Measurements from ENCODE around the gene DLGAP1.

Gene DLGAP1

GRCh38 chr18:3649135-3649632, 805.9 kb downstream of the DLGAP1 start:
- 78 to 79% methylated on average over 6 of the region's 6 CpGs for WGBS, 2 experiments
- Histone ChIP-seq H3K4me1 (ENCODE audit: control insufficient read depth, insufficient read depth, low read length) (no peaks in the 10 kb centered on the region), H3K27me3 (ENCODE audit: control insufficient read depth, insufficient read depth, low read length, poor library complexity, severe bottlenecking) (no peaks in the 10 kb centered on the region), H3K27ac (ENCODE audit: insufficient read depth, low read depth, low read length, poor library complexity, severe bottlenecking) (no peak overlapping the region), H3K4me3 (ENCODE audit: insufficient read depth, low read depth, low read length) (no peak overlapping the region), H3K9me3 (ENCODE audit: control insufficient read depth, low read length) (no peaks in the 10 kb centered on the region), H3K36me3 (ENCODE audit: control insufficient read depth, insufficient read depth, low read length) (no peaks in the 10 kb centered on the region)

GRCh38 chr18:3648641-3649040, 806.5 kb downstream of the DLGAP1 start:
- H3K9me3 ChIP-seq (ENCODE audit: control insufficient read depth, low read length): no peaks in the 10 kb centered on the region
- WGBS, 2 experiments: 18 to 20% methylated on average over 2 of the region's 2 CpGs
- H3K27me3 ChIP-seq (ENCODE audit: control insufficient read depth, insufficient read depth, low read length, poor library complexity, severe bottlenecking): no peaks in the 10 kb centered on the region
- H3K36me3 ChIP-seq (ENCODE audit: control insufficient read depth, insufficient read depth, low read length): no peaks in the 10 kb centered on the region
- H3K4me3 ChIP-seq (ENCODE audit: insufficient read depth, low read depth, low read length): no peak overlapping the region
- no peaks in the 10 kb centered on the region for H3K4me1 ChIP-seq (ENCODE audit: control insufficient read depth, insufficient read depth, low read length)
- H3K27ac ChIP-seq (ENCODE audit: insufficient read depth, low read depth, low read length, poor library complexity, severe bottlenecking): no peak overlapping the region

- H3K36me3 ChIP-seq (ENCODE audit: control insufficient read depth, insufficient read depth, low read length): no peaks in the 10 kb centered on the region
- no peak overlapping the region for H3K27ac ChIP-seq (ENCODE audit: insufficient read depth, low read depth, low read length, poor library complexity, severe bottlenecking)
- 78 to 84% methylated on average over 6 of the region's 6 CpGs for WGBS, 2 experiments
- no peaks in the 10 kb centered on the region for H3K27me3 ChIP-seq (ENCODE audit: control insufficient read depth, insufficient read depth, low read length, poor library complexity, severe bottlenecking)
- no peaks in the 10 kb centered on the region for H3K4me1 ChIP-seq (ENCODE audit: control insufficient read depth, insufficient read depth, low read length)
- no peak overlapping the region for H3K4me3 ChIP-seq (ENCODE audit: insufficient read depth, low read depth, low read length)
- no peaks in the 10 kb centered on the region for H3K9me3 ChIP-seq (ENCODE audit: control insufficient read depth, low read length)
These were observed 806.9 kb downstream of the DLGAP1 start for GRCh38 chr18:3648200-3648599.

- H3K4me1 ChIP-seq (ENCODE audit: control insufficient read depth, insufficient read depth, low read length): no peaks in the 10 kb centered on the region
- no peaks in the 10 kb centered on the region for H3K27me3 ChIP-seq (ENCODE audit: control insufficient read depth, insufficient read depth, low read length, poor library complexity, severe bottlenecking)
- no peaks in the 10 kb centered on the region for H3K36me3 ChIP-seq (ENCODE audit: control insufficient read depth, insufficient read depth, low read length)
- no peaks in the 10 kb centered on the region for H3K9me3 ChIP-seq (ENCODE audit: control insufficient read depth, low read length)
- H3K4me3 ChIP-seq (ENCODE audit: insufficient read depth, low read depth, low read length): no peak overlapping the region
- H3K27ac ChIP-seq (ENCODE audit: insufficient read depth, low read depth, low read length, poor library complexity, severe bottlenecking): no peak overlapping the region
- 96 to 99% methylated on average over 3 to 4 of the region's 4 CpGs for WGBS, 2 experiments
These were observed 807.5 kb downstream of the DLGAP1 start for GRCh38 chr18:3647636-3648035.

GRCh38 chr18:3645384-3646156, 809.5 kb downstream of the DLGAP1 start:
- Histone ChIP-seq H3K9me3 (ENCODE audit: control insufficient read depth, low read length) (no peaks in the 10 kb centered on the region), H3K4me1 (ENCODE audit: control insufficient read depth, insufficient read depth, low read length) (no peaks in the 10 kb centered on the region), H3K36me3 (ENCODE audit: control insufficient read depth, insufficient read depth, low read length) (no peaks in the 10 kb centered on the region), H3K27ac (ENCODE audit: insufficient read depth, low read depth, low read length, poor library complexity, severe bottlenecking) (no peak overlapping the region), H3K27me3 (ENCODE audit: control insufficient read depth, insufficient read depth, low read length, poor library complexity, severe bottlenecking) (no peaks in the 10 kb centered on the region), H3K4me3 (ENCODE audit: insufficient read depth, low read depth, low read length) (no peak overlapping the region)
- WGBS, 2 experiments: 93 to 94% methylated on average over 3 to 5 of the region's 5 CpGs

- Histone ChIP-seq H3K27ac (ENCODE audit: insufficient read depth, low read depth, low read length, poor library complexity, severe bottlenecking) (no peak overlapping the region), H3K4me1 (ENCODE audit: control insufficient read depth, insufficient read depth, low read length) (no peaks in the 10 kb centered on the region), H3K9me3 (ENCODE audit: control insufficient read depth, low read length) (no peaks in the 10 kb centered on the region), H3K4me3 (ENCODE audit: insufficient read depth, low read depth, low read length) (no peak overlapping the region), H3K36me3 (ENCODE audit: control insufficient read depth, insufficient read depth, low read length) (no peaks in the 10 kb centered on the region), H3K27me3 (ENCODE audit: control insufficient read depth, insufficient read depth, low read length, poor library complexity, severe bottlenecking) (no peaks in the 10 kb centered on the region)
- WGBS, 2 experiments: 88 to 100% methylated on average over 2 to 3 of the region's 3 CpGs
These were observed 820.7 kb downstream of the DLGAP1 start for GRCh38 chr18:3634250-3634939.

- H3K27ac ChIP-seq (ENCODE audit: insufficient read depth, low read depth, low read length, poor library complexity, severe bottlenecking): no peak overlapping the region
- WGBS, 2 experiments: 92 to 95% methylated on average over 5 of the region's 5 CpGs
- H3K27me3 ChIP-seq (ENCODE audit: control insufficient read depth, insufficient read depth, low read length, poor library complexity, severe bottlenecking): no peaks in the 10 kb centered on the region
- H3K36me3 ChIP-seq (ENCODE audit: control insufficient read depth, insufficient read depth, low read length): no peaks in the 10 kb centered on the region
- H3K9me3 ChIP-seq (ENCODE audit: control insufficient read depth, low read length): no peaks in the 10 kb centered on the region
- no peak overlapping the region for H3K4me3 ChIP-seq (ENCODE audit: insufficient read depth, low read depth, low read length)
- H3K4me1 ChIP-seq (ENCODE audit: control insufficient read depth, insufficient read depth, low read length): no peaks in the 10 kb centered on the region
These were observed 823.2 kb downstream of the DLGAP1 start for GRCh38 chr18:3631887-3632286.

GRCh38 chr18:3626929-3627458, 828.1 kb downstream of the DLGAP1 start:
- H3K27ac ChIP-seq (ENCODE audit: insufficient read depth, low read depth, low read length, poor library complexity, severe bottlenecking): no peak overlapping the region

GRCh38 chr18:3625742-3626091, 829.4 kb downstream of the DLGAP1 start:
- H3K27ac ChIP-seq (ENCODE audit: insufficient read depth, low read depth, low read length, poor library complexity, severe bottlenecking): no peak overlapping the region

More at GRCh38 chr18:3626929-3627458, 828.1 kb downstream of the DLGAP1 start:
- WGBS, 2 experiments: 93 to 97% methylated on average over 5 of the region's 5 CpGs
- H3K27me3 ChIP-seq (ENCODE audit: control insufficient read depth, insufficient read depth, low read length, poor library complexity, severe bottlenecking): no peaks in the 10 kb centered on the region
- H3K4me3 ChIP-seq (ENCODE audit: insufficient read depth, low read depth, low read length): no peak overlapping the region
- no peaks in the 10 kb centered on the region for H3K36me3 ChIP-seq (ENCODE audit: control insufficient read depth, insufficient read depth, low read length)
- H3K4me1 ChIP-seq (ENCODE audit: control insufficient read depth, insufficient read depth, low read length): peaks cover 32% of the 10 kb centered on the region
- no peaks in the 10 kb centered on the region for H3K9me3 ChIP-seq (ENCODE audit: control insufficient read depth, low read length)

GRCh38 chr18:3624935-3625741, 830.0 kb downstream of the DLGAP1 start:
- WGBS, 2 experiments: 62 to 70% methylated on average over 9 of the region's 9 CpGs
- Histone ChIP-seq H3K27ac (ENCODE audit: insufficient read depth, low read depth, low read length, poor library complexity, severe bottlenecking) (peak overlapping the region; percentile 99), H3K4me1 (ENCODE audit: control insufficient read depth, insufficient read depth, low read length) (peaks cover 37% of the 10 kb centered on the region), H3K36me3 (ENCODE audit: control insufficient read depth, insufficient read depth, low read length) (no peaks in the 10 kb centered on the region), H3K27me3 (ENCODE audit: control insufficient read depth, insufficient read depth, low read length, poor library complexity, severe bottlenecking) (no peaks in the 10 kb centered on the region), H3K9me3 (ENCODE audit: control insufficient read depth, low read length) (no peaks in the 10 kb centered on the region), H3K4me3 (ENCODE audit: insufficient read depth, low read depth, low read length) (no peak overlapping the region)

More at GRCh38 chr18:3625742-3626091, 829.4 kb downstream of the DLGAP1 start:
- no peaks in the 10 kb centered on the region for H3K9me3 ChIP-seq (ENCODE audit: control insufficient read depth, low read length)
- H3K36me3 ChIP-seq (ENCODE audit: control insufficient read depth, insufficient read depth, low read length): no peaks in the 10 kb centered on the region
- H3K4me3 ChIP-seq (ENCODE audit: insufficient read depth, low read depth, low read length): no peak overlapping the region
- peaks cover 37% of the 10 kb centered on the region for H3K4me1 ChIP-seq (ENCODE audit: control insufficient read depth, insufficient read depth, low read length)
- H3K27me3 ChIP-seq (ENCODE audit: control insufficient read depth, insufficient read depth, low read length, poor library complexity, severe bottlenecking): no peaks in the 10 kb centered on the region
